ENCODE measurements around the gene CPNE8.

DNA sequence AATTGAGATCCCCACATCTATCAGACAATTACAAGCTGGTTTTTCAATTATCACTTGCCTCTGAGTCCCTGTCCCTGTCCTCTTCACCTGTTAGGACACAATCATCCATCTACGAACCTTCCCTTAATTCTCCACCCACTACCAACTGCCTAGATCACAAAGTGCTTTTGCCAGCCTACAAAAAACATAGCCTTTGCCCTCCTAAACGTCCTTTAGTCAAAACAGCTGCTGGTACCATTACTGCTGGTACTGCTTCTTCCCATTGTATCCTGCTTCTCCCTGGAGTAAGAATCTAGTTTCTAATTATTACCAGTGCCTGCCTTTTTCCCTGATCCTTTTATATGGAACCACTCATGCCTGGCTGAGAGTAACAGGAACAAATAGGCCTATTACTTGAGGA is 82.1 kb downstream of the CPNE8 start:
- TF ChIP-seq, protein P1, sequence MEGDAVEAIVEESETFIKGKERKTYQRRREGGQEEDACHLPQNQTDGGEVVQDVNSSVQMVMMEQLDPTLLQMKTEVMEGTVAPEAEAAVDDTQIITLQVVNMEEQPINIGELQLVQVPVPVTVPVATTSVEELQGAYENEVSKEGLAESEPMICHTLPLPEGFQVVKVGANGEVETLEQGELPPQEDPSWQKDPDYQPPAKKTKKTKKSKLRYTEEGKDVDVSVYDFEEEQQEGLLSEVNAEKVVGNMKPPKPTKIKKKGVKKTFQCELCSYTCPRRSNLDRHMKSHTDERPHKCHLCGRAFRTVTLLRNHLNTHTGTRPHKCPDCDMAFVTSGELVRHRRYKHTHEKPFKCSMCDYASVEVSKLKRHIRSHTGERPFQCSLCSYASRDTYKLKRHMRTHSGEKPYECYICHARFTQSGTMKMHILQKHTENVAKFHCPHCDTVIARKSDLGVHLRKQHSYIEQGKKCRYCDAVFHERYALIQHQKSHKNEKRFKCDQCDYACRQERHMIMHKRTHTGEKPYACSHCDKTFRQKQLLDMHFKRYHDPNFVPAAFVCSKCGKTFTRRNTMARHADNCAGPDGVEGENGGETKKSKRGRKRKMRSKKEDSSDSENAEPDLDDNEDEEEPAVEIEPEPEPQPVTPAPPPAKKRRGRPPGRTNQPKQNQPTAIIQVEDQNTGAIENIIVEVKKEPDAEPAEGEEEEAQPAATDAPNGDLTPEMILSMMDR (IDR thresholded peaks at IDR 0.05), result no peak
- TF ChIP-seq POLR2A (IDR thresholded peaks at IDR 0.05), result no peak

Data from testis (tissue), 2 donors.